ENCODE data around the gene RCOR1.
"Not testable (repeated sequence)": the region's sequence is repeated elsewhere in the genome, so short reads cannot be mapped to it uniquely, and the experiment has no call there.

RCOR1 gene

DNA sequence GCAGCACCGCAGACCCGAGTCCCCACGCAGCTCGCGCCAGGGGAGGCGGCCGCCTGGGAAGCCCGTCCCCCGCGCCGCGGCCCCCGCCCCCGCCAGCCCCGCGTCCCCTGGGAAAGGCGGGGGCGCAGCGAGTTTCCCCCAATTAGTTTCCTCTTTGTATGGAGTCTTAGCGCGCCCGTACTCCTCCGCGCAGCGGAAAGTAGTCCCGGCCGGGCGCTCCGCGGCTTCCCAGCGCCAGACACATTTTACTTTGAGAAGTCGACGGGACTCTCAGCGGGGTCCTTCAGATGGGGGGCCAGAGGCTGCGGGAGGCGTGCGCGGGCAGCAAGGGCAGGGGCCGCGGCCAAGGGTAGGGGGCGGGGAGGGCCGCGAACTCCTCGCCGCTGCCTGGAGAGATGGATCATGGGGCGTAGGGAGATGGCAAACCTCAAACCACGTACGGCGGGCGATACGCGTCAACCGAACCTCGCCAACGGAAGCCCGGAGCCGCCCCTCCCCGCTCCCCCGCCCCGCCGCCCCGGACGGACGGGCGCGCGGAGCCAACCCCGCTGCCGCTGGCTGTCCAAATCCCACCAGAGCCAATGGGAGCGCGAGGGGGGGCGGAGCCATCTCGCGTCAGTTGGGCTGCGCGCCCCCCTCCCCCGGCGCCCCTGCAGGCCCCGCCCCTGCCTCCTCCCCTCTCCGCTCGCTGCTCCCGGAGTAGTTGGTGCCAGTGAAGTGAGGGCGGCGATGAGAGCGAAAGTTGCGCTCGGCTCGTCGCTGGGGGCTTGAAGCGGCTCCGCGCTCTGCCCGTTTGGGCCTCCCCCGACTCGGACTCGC lies at the start of gene RCOR1:
TSS of gene RCOR1 (plus strand) at position 706 of the 819 bp plus-strand sequence. CDS start 238 bp downstream, outside the sequence.
- peak; percentile 98 for DNase-seq (ENCODE audit: low read depth)

DNA sequence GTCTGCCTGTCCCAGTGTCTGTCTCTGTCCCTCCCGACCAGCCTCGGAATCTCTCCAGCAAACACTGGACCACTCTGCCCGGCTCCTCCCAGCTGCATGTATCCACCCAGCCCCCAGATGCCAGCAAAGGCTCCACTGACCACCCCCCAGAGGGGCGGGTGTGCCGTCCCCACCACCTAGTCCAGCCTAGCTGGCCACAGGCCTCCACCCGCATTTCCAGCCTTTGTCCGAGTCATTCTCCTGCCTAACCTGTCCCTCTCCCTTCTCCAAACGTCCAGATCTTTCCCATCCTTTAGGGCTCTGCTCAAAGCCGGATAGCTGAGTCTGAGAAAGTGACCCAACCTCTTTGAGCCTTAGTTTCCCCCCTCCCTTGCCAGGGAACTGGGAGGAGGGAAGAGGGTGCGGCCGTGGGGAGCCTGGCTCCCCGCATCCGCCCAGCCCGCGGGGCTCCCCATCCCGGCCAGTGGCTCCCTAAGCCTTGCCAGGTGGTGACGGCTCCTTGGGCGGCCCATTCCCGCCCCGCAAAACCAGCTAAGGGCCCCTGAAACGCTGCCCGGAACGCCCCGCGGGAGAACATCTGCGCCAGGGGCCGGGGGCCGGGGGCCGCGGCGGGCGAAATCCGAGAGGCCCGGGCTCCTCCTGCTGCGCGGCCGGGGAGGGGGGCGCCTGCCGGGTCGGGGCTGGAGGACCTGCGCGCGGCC lies 48.3 kb upstream of the RCOR1 start:
- no peak for DNase-seq (ENCODE audit: low read depth)

DNA sequence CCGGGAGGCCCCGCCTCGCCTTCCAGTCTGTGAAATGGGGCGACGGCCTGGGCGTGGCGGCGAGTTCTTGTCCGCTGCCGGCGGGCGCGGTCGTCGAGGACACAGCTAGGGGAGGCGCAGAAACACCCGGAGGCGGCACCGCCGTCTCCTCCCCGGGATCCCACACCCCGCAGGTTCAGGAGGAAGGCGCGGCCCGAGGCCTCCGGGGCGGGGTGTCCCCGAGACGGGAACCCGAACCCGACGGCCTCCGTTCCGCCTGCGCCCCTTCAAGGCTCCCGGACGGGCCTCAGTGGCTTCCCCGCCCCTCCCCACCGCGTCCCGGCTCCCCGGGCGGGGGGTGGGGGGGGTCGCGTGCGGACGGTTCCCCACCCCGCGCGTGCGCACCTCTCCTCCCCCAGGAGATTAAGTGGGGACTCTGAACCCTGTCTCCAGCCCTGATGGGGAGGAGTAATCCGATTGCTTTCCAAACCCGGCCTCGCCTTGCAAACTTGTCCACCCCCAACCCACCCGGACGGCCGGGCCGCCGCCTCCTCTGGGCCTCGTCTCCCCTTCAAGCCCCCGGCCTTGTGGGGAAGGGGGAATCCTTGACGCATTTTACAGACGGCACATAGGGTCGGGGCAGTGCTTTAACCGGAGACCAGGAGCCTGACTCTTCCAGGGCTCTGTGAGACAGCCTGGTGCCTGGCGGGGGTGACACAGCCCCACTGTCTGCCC lies 47.5 kb upstream of the RCOR1 start:
- DNase-seq (ENCODE audit: low read depth) = no peak

DNA sequence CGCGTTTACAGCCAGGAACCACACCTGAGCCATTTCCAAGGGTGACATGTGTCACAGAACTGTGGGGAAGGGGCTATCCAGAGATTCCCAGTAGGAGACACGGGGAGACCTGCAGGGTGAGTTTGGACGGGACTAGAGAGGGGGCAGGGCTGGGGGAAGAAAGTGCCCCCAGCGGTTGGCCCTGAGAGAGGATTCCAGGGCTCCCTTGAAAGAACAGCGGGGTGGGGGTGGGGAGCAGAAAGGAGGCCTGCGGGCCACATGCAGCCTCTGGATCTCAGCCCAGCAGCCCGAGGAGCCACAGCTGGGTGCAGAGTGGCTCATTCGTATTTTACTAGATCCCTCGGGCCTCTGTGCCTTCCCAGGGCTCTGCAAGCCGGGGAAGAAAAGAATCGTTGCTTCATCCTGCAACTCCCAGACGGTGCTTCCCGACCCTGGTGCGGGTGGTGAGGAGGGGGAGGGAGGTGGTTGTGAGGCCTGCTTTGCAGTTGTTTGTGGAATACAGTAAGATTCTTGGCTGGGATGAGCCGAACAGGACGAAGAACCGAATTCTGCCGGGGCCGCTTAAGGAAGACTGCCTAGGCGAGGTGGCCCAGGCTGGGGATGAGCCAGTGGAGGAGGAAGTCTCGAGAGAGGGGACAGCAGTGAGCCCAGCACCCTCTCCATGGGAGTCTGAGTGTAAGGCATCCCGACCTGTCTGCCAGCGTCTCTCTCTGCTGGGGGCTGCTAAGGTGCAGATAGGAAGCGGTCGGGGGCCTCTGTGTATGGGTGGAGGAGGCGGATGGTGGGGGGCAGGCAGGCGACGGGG lies 46.8 kb upstream of the RCOR1 start:
- peak; percentile 29 for DNase-seq (ENCODE audit: low read depth)

DNA sequence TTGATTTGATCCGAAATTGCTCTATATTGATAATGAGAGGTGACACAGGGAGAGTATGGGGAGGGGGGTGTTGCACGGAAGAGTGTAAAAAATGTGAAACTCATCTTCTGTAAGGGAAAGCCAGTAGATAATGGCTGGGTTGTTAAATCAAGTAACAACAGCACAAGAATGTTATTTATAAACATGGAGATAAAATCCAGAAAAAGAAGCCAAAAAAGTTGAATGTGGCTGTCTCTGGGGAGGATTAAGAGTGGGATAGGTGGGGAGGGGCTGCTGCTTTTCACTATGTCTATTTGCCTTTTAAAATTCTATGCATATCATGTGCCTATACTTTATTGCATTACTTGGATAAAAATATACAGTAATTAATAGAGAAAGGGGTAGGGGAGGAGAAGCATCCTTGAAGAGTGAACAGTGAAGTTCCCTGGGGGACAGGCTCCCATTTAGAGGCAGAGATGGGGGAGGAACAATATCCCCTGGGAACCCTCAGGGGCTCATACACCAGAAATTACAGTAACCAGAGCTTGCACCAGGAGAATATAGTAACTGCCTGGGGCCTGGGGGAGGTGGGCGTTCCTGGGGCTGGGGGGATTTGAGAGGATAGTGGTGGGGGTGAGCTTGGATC lies 43.7 kb upstream of the RCOR1 start:
- DNase-seq (ENCODE audit: low read depth) = no peak

DNA sequence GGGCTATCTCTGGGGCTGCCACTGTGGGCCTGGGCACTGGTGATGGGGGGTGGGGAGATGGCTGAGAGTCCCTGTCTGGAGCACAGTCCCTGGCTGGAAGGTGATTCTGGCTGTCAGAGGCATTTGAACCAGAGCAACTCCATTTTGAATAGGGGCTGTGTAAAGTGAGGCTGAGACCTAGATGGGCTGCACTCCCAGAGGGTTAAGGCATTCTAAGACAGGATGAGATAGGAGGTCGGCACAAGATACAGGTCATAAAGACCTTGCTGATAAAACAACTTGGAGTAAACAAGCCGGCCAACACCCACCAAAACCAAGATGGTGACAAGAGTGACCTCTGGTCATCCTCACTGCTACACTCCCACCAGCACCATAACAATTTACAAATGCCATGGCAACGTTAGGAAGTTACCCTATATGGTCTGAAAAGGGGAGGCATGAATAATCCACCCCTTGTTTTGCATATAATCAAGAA lies 41.5 kb upstream of the RCOR1 start:
- DNase-seq (ENCODE audit: low read depth) = not testable (repeated sequence)

DNA sequence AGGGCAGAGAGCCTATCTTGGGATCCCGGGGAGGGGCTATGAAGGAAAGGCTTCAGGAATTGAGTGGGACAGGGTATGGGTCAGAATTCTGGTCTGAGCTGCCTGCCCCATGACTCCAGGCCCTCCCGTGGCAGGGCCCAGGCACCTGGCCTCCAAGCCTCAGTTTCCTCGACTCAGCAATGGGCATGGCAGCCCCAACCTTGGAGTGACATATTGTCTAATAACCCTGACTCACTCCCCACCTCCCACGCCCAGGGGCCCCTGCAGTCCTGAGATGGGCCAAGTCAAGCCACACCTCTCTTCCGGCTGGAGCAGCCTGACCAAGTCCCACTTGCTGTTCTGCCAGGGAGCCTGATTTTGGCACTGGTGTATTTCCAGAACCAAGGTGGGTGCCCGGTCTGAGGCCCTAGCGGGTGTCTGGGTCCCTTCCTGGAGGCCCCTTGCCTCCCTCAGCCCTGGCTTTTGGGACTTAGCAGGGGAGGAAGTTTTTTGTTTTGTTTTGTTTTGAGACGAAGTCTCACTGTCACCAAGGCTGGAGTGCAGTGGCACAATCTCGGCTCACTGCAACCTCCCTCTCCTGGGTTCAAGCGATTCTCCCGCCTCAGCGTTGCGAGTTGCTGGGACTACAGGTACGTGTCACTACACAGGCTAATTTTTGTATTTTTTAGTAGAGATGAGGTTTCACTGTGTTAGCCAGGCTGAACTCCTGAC lies 40.3 kb upstream of the RCOR1 start:
- peak; percentile 78 for DNase-seq (ENCODE audit: low read depth)

DNA sequence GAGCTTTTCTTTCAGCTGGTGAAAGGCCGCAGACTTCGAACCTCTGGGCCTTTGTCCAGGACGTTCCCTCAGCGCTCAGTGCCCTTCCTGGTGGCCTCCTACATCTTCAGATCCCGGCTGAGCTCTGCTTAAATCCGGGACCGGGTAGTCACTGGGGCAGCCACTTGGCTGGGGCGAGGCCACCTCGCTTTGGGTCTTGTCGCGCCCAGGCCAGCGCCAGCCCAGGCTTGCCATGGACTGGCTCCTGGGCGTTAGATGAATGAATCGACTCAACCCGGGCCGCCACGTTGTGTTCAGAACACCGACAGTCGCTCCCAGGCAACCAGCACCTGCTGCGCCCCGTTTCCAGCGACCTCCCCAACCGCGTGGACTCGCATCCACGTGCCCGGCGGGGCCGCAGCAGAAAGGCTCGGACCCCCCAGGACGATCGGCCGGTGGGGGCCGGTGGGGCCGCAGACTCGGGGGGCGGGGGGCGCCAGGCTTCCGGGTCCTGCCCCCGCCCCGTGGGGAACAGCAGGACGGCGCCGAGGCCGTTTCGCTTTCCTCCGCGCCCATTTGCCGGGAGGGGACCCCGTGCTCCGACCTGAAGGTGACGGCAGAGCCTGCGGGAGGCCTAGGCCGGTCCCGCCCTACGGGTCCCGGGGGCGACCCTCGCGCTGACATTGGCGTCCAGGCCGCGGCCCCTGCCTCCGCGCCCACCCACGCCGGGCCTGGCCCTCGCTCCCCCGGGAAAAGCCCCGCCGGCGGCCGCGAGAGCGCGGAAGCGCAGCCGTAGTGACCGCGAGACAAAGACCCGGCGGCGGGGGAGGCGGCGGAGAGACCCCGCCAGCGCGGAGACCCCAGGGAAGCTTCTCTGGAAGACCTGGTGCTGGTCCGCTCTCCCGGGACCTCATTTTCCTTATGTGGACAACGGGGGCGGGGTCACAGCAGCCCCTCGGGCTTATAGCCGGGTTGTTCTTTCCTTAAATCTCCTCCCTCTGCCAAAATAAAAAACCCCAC lies 37.3 kb upstream of the RCOR1 start:
- peak; percentile 66 for DNase-seq (ENCODE audit: low read depth)

DNA sequence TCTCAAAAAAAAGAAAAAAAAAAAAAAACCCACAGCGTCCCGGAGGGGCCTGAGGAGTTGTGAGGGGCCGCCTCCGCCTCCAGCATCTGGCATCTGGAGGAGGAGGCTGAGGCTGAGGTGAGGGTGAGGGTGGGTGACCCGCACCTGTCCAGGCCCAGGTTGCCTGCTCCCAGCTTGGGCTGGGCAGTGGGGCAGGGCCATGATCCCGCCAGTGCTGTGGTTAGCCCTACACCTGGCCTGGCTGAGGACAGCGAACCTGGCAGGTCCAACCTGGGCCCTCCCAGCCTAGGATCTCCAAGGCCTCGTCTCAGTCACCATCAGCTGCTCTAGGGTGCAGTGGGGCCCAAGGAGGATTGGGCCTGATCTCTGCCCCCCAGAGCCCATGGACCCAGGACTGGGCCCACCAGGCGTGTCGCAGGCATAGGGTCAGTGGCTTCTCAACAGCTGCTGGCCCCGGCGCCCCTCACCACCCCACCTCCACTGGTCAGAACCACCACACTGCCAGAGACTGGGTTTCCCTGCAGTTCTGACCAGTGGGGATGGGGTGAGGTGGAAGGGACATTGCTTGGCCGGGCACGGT lies 36.3 kb upstream of the RCOR1 start:
- DNase-seq (ENCODE audit: low read depth) = no peak

DNA sequence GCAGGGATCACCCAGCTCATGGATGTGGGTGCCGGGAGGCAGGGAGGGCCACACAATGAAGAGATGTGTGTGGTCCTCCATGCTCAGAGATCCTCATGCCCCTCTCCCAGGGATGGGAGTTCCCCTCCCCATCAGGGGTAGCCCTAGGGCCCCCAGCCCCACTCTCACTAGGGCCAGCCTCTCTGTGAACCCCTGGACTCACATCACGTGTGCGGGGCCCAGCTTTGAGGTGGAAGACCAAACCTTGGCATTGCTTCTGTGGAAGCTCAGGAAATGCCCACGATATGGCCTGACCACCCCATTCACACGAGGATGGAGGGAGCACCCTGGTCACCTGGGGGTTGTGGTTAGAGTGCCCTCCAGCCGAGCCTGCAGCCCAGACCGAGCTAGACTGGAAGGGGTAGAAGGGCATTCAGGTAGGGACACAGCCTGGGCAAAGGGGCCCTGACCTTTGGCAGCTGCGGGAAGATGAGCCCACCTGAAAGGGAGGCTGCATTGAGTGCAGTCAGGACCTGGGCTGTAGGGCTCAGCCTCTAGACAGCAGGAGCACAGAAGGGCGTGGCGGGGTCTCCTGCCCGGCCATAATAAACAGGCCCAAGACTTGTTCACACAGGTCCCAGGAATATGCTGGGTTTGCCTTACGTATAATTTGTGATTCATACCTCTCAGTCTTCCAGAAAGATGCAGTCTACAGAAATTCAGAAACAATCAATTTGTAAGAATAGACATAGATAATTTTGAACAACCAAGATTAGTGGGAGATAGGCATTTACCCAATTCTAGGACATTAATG lies 34.8 kb upstream of the RCOR1 start:
- no peak for DNase-seq (ENCODE audit: low read depth)

DNA sequence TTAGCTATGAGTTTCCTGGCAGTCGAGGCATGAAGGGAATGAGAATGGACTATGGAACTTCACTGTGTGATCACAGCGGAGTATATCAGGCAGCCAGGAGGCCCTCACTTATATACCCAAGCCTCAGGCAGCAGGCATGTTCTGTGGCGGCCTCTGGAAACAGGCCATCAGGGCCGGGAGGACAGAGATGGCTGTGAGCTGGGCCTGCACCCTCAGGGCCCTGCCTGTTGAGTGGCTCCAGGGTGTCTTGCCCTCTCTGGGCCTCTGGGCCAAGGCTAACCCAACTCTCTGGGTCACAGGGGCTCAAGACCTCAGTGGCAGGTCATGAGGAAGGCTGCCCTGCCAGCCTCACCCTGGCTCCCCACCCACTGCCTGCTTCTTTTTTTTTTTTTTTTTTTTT lies 33.9 kb upstream of the RCOR1 start:
- DNase-seq (ENCODE audit: low read depth) = no peak

DNA sequence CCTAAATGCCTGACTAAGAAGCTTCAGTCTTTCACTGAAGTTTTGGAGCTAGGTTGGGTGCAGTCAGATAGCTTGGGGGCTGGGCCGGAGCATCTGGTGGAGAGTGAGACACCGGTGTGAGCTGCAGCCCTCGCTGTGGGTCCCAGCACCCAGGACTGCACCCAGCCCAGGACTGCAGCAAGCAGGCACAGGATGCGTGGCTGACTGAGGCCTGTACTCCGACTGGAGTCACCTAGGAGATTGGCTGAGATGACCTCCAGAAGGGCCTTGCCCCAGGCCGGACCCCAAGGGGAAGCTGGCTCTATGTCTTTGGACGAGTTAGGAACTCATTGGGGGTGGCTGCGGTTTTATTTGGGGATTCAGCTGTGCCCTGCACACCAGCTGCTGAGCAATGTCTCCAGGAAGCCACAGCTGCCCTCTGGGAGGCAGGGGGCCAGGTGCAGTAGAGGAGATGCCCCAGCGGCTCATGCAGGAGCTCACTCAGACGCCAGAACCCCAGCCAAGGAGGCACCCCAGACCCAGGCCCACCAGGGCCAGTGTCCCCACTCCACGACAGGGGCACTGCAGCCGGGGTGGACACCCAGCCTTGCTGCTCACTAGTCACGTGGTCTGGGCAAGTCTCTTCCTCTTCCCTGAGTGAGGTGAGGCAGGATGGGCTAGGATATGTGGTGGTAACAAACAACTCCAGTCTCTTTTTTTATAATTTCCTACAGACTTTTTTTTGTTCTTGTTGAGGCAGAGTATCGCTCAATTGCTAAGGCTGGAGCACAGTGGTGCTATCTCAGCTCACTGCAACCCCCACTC lies 31.8 kb upstream of the RCOR1 start:
- DNase-seq (ENCODE audit: low read depth) = no peak

DNA sequence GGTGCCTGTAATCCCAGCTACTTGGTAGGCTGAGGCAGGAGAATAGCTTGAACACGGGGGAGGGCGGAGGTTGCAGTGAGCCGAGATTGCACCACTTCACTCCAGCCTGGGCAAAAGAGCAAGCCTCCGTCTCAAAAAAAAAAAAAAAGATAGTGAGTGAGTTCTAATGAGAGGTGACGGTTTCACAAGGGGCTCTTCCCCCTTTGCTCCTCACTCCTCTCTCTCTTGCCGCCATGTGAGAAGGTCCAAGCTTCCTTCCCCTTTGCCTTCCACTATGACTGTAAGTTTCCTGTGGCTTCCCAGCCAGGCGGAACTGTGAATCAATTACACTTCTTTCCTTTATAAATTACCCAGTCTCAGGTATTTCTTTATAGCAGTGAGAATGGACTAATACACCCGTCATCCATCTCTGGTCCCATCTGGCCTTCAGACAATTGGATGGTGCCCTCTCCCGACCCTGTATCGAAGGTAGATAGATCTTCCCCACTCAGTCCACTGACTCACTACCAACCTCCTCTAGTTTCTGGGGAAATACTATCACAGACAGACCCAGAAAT lies 27.0 kb upstream of the RCOR1 start:
- no peak for DNase-seq (ENCODE audit: low read depth)

DNA sequence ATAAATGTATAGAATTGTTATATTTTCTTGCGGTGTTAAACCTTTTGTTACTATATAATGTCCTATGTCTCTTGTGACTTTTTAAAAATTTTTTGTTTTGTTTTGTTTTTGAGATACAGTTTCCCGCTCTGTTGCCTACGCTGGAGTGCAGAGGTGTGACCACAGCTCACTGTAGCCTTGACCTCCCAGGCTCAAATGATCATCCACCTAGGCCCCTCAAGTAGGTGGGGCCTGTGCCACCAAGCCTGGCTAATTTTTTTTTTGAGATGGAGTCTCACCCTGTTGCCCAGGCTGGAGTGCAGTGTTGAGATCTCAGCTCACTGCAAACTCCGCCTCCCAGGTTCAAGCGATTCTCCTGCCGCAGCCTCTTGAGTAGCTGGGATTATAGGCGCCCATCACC lies 26.5 kb upstream of the RCOR1 start:
- DNase-seq (ENCODE audit: low read depth) = no peak

DNA sequence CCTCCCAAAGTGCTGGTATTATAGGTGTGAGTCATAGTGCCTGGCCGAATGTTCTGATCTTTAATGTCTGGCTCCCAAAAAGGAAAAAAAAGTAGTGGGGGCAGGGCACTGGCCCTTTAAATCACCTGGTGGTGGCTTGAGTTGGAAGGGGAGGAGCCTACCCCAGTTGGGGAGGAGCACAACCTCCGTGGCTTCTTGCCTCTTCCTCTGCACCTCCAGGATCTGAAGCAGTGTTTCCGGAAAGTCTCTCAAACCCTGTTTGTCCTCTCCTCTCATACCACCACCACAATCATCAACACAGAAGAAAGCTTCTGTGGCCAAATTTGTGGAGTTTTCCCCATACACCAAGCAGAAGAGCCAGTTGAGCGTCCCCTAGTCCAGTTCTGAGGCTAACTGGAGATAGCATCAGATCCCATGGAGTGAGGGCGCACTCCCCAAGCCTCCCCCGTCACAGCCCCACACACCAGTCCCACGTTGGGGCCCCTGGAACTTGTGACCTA lies 24.3 kb upstream of the RCOR1 start:
- DNase-seq (ENCODE audit: low read depth) = no peak

DNA sequence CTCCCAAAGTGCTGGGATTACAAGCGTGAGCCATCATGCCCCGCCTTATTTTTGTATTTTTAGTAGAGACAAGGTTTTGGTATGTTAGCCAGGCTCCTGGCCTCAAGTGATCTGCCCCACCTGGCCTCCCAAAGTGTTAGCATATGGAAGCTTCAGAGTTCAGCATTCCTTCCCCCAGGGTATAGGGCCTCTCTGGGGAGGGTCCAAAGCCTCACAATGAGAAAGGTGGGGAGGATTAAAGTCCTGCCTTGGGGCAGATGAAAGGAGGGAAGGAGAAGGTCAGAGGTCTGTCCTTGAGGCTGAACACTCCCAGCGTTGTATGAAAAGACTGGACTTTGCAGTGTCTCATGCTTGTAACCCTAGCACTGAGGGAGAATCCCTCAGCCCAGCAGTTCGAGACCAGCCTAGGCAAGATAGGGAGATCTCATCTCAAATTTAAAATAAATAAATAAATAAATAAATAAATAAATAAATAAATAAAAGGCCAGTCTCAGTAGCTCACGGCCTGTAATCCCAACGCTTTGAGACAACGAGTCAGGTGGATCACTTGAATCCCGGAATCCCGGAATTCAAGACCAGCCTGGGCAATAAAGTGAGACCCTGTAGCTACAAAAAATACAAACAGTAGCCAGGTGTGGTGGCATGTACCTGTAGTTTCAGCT lies 22.0 kb upstream of the RCOR1 start:
- no peak for DNase-seq (ENCODE audit: low read depth)
